NCI-H2029 treated with DMSO at 0.1 percent for 48 hours (cell line): ENCODE measurements around the gene BMP8A.
"Not testable (repeated sequence)": the region's sequence is repeated elsewhere in the genome, so short reads cannot be mapped to it uniquely, and the experiment has no call there.

ENCODE experiments used
- DNase-seq: peaks from one replicate; lab custom pipeline; 2025; lab: John Stamatoyannopoulos, UW

The BMP8A gene

DNA sequence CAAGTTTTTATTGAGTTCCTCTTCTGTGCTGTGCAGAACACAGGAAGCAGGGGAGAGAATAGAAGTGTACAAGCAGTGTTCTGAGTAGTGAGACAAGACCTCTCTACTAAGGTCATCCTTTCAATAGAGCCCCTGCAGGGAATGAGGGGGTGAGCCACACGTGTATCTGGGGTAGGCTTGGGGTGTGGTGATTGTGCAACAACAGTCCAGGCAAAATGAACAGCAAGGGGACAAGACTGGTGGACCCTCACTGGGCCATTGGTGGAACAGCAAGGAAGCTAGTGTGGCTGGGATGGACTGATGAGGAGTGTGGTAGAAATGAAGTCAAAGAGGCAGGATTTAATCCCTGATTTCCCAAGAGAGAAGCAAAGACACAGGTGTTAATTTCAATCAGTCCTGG, 8.2 kb upstream of the BMP8A start:
- DNase-seq: no peak

- no peak for DNase-seq
Observed at GRCh38 chr1:39484564-39484963, 6.9 kb upstream of the BMP8A start.

DNA sequence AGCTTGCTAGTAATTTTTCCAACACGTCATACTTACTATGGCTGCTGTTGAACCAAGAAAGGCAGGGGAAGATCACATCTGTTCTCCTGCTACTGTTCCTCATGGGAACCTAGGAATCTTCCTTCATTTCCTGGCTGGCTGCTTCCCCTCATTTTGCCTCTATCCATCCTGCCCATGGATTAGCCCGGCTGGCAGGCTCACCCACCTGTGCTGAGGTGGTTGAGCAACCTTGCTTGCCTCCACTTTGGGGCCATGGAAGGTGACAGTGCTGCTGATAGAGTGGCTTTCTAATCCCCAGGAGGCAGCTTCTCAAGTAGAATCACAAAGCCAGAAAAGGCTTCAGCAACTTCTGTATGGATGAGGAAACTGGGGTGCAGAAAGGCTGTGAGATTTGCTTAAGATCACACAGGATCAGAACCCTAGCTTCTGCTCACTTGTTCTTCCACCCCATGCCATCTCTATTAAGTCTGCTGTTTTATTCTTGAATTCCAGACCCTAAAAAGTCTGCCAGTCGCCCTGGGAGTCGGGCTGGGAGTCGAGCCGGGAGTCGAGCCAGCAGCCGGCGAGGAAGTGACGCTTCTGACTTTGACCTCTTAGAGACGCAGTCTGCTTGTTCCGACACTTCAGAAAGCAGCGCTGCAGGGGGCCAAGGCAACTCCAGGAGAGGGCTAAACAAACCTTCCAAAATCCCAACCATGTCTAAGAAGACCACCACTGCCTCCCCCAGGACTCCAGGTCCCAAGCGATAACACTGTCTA, 6.2 kb upstream of the BMP8A start:
- no peak for DNase-seq

GRCh38 chr1:39488012-39488545, 3.4 kb upstream of the BMP8A start:
- no peak for DNase-seq

DNA sequence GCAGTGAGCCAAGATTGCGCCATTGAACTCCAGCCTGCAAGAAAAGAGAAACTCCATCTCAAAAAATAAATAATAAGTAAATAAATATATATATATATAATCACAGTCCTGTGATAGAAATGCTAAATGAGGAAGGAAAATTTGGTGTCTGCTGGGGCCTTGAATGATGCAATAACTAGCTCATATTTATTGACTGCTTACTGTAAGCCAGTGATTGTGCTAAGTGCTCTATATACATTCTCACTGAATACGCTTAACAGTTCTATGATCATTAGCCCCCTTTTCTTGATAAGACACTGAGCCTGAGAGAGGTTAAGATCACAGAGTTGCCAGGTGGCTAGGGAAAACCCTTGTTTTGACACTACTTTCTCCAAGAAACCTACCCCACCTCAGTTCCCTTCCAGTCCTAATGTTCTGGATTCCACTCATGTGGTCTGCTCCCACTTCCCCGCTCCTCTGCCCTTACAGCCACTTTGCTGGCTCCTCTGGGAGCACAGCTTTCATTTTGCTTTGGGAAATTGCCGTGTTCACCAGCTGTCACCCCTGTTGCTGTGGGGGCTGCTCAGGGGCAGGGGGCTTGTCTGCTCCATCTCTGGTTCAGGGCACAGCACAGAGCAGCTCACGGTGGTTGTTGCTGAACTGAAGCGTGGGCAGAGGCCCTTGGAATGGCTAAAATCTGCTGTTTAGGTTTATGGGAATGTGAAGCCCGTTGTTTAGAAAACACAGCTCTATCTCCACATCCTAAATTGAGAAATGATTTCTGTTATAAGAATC, 2.5 kb upstream of the BMP8A start:
- no peak for DNase-seq

GRCh38 chr1:39489567-39490239, 1.7 kb upstream of the BMP8A start:
- no peak for DNase-seq

- DNase-seq: peak; percentile 97
Observed at GRCh38 chr1:39490596-39491145, 765 bp upstream of the BMP8A start.

GRCh38 chr1:39492118-39493042, 944 bp downstream of the BMP8A start:
- not testable (repeated sequence) for DNase-seq

- DNase-seq: not testable (repeated sequence)
Observed at GRCh38 chr1:39493043-39493810, 1.8 kb downstream of the BMP8A start.

DNA sequence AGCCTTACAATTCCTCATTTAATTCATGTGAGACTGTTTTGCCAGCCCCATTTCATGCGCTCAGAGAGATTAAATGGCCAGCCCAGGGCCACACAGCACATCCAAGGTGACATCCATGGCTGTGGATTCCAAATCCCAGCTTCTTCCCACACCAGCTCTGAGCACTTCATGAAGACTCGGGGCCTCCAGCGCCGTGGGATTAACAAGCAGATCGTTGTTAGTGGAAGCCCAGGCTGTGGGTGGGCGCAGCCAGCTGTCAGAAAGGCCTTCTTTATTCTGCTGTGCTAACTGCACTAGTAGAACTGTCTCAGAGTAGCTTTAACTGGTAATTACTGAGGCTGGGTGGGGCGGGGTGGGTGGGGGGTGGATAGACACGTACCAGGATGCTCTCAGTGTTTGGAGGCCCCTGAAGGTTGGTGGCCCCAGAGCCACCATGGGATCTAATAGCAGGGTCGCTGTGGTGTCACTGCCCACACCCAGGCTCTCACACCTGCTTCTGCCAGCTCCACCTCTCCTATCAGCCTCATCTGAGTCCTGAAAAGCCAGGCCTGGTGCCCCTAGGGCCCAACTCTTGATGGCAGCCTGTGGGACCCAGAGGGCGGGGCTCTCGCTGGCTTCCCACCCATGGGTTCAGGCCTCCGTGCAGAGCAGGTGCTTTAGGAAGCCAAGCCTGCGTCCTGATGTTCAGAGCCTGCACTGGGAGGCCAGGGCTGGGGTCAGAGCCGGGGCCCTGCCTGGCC, 3.4 kb downstream of the BMP8A start:
- no peak for DNase-seq

GRCh38 chr1:39496520-39496919, 5.1 kb downstream of the BMP8A start:
- DNase-seq: not testable (repeated sequence)

DNA sequence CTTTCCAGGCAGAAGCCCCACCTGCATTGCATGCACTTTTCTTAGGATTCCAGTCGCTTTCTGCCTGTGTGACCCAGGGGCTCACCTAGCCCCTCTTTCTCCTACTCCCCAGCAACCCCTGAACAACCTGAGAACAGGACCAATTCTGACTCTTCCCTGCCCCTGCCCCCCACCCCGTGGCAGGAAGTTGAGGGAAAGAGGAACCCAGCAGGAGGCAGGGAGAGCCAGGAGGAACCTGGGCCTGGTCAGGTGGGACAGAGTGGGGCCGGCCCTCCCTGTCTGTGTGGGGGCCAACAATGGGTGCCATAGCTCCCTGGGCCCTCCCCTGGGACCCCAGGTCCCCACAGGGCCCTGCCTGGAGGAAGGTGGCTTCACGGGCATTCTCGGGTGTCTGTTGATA, 6.1 kb downstream of the BMP8A start:
- no peak for DNase-seq

- not testable (repeated sequence) for DNase-seq
Observed at GRCh38 chr1:39498096-39498710, 6.8 kb downstream of the BMP8A start.

- DNase-seq: not testable (repeated sequence)
Observed at GRCh38 chr1:39498821-39499220, 7.4 kb downstream of the BMP8A start.

GRCh38 chr1:39499668-39500067, 8.2 kb downstream of the BMP8A start:
- peak; percentile 90 for DNase-seq

DNA sequence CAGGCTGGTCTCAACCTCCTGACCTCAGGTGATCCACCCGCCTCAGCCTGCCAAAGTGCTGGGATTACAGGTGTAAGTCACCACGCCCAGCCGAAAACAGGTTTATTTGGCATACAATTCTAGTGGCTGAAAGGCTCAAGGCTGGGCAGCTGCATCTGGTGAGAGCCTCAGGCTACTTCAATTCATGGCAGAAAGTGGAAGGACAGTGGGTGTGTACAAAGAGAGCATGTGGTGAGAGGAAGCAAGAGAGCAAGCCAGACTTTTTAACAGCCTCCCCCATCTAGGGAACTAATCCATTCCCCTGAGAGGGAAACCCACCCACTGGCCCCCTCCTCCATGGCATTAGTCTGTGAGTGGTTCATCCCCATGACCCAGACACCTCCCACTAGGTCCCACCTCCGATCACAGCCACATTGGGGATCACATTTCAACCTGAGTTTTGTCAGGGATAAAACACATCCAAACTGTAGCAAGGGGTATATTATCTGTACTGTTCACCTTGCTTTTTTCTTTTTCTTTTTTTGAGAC, 9.5 kb downstream of the BMP8A start:
- peak; percentile 100 for DNase-seq

GRCh38 chr1:39501666-39502065, 10.2 kb downstream of the BMP8A start:
- DNase-seq: no peak

DNA sequence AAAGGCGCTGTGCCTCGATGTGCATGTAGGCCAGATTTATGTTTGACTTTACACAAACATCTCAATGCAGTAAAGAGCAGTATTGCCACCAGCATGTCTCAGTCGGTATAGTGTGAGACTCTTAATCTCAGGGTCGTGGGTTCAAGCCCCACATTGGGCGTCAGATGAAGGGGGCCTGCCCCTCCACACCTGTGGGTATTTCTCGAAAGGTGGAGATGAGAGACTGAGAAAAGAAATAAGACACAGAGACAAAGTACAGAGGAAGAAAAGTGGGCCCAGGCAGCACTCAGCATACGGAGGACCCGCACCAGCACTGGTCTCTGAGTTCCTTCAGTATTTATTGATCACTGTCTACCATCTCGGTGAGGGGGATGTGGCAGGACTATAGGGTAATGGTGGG, 13.0 kb downstream of the BMP8A start:
- DNase-seq: not testable (repeated sequence)

DNA sequence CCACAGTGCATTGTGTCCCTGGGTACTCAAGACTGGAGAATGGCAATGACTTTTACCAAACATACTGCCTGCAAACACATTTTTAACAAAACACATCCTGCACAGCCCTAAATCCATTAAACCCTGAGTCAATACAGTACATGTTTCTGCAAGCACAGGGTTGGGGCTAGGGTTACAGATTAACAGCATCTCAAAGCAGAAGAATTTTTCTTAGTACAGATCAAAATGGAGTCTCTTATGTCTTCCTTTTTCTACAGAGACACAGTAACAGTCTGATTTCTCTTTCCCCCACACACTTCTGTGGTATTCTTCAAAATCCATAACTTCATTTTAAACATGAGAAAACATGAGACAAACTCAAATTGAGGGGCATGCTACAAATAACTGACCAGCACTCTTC, 13.9 kb downstream of the BMP8A start:
- no peak for DNase-seq
